LNCAP (cell line): ENCODE measurements around the gene TRAFD1.

Source experiments
- CTCF ChIP-seq: fragments of 450-650 bp; IDR thresholded peaks from 2 replicates; pipeline ENCODE4 v1.5.1; 2017; ENCODE audit warnings: mild to moderate bottlenecking

TRAFD1 gene

GRCh38 chr12:112180422-112180821 lies 55.1 kb downstream of the TRAFD1 start:
- TF ChIP-seq CTCF = no peak

GRCh38 chr12:112182499-112182898 lies 57.1 kb downstream of the TRAFD1 start:
- no peak for TF ChIP-seq CTCF

GRCh38 chr12:112183141-112184021 lies 58.0 kb downstream of the TRAFD1 start:
- TF ChIP-seq CTCF = no peak

GRCh38 chr12:112184056-112184887 lies 58.9 kb downstream of the TRAFD1 start:
- TF ChIP-seq CTCF = no peak

GRCh38 chr12:112185093-112185923 lies 59.9 kb downstream of the TRAFD1 start:
- no peak for TF ChIP-seq CTCF

GRCh38 chr12:112188130-112188830 lies 62.9 kb downstream of the TRAFD1 start:
- no peak for TF ChIP-seq CTCF
